CD4-positive, alpha-beta T cell (primary cell): Measurements from ENCODE around the gene SLC8A2. TPM values are rescaled to one million over a fixed set of nuclear protein-coding genes. Genes with fewer than 3 reads are reported as not detected.

Experiments
- ATAC-seq: fragments of 200-7000 bp; cut with Tn5 transposase; one replicate; pipeline ENCODE4 v1.10.0; 2022; ENCODE audit warnings: mild to moderate bottlenecking; ENCODE audit not compliant: poor library complexity
- CTCF ChIA-PET: fragments of 350-600 bp; sonication (Branson Sonifier 250); formaldehyde crosslinking; loops from one replicate; lab custom pipeline; 2021; ENCODE audit warnings: antibody characterized with exemption, inconsistent platforms; lab: Charles Lee
- POLR2A ChIA-PET: fragments of 350-600 bp; sonication (Branson Sonifier 250); formaldehyde crosslinking; loops from one replicate; lab custom pipeline; 2021; ENCODE audit warnings: antibody characterized with exemption, inconsistent platforms; lab: Charles Lee
- DNase-seq, 14 experiments: peaks; one replicate each; pipeline ENCODE4 v3.0.0-alpha.2; 2013 to 2020; ENCODE audit warnings: mixed read lengths in 2 of 14
- H3K27ac ChIP-seq, 2 donors: one replicate each; pipeline versions ENCODE4 v1.5.1 to v1.7.0; 2013; ENCODE audit warnings: low read length in 2 of 2, low read depth in 1 of 2, mild to moderate bottlenecking in 1 of 2
- H3K27me3 ChIP-seq, 2 experiments: 1 replicate in 1 of 2; 2 replicates in 1 of 2; pipeline versions ENCODE4 v1.6.1 to v1.7.0; 2013; ENCODE audit warnings: low read length in 2 of 2, control low read depth in 1 of 2, mild to moderate bottlenecking in 1 of 2, moderate library complexity in 1 of 2; ENCODE audit not compliant: insufficient read depth in 2 of 2, control insufficient read depth in 1 of 2
- H3K36me3 ChIP-seq: one replicate; pipeline ENCODE4 v1.6.1; 2013; ENCODE audit warnings: low read length, control low read depth; ENCODE audit not compliant: insufficient read depth
- H3K4me1 ChIP-seq: one replicate; pipeline ENCODE4 v1.6.1; 2013; ENCODE audit warnings: low read length, control low read depth; ENCODE audit not compliant: insufficient read depth
- H3K4me3 ChIP-seq: one replicate; pipeline ENCODE4 v1.5.1; 2013; ENCODE audit warnings: mild to moderate bottlenecking, low read length, moderate library complexity
- H3K9me3 ChIP-seq, 2 experiments: 1 replicate in 1 of 2; 2 replicates in 1 of 2; pipeline versions ENCODE4 v1.6.1 to v1.7.0; 2013; ENCODE audit warnings: low read length in 2 of 2, mild to moderate bottlenecking in 2 of 2, control low read depth in 1 of 2, moderate library complexity in 1 of 2; ENCODE audit not compliant: control insufficient read depth in 1 of 2, insufficient read depth in 1 of 2
- H3K27ac Mint-ChIP-seq: one replicate; pipeline ENCODE4 v1.8.0; 2020; ENCODE audit warnings: mixed read lengths
- H3K27me3 Mint-ChIP-seq: one replicate; pipeline ENCODE4 v1.8.0; 2021; ENCODE audit warnings: mixed read lengths
- H3K36me3 Mint-ChIP-seq: one replicate; pipeline ENCODE4 v1.8.0; 2021; ENCODE audit warnings: low read depth, mixed read lengths
- H3K4me1 Mint-ChIP-seq: one replicate; pipeline ENCODE4 v1.8.0; 2021; ENCODE audit warnings: low read depth, mixed read lengths
- H3K4me3 Mint-ChIP-seq: one replicate; pipeline ENCODE4 v1.8.0; 2020; ENCODE audit warnings: mild to moderate bottlenecking, mixed read lengths
- H3K9me3 Mint-ChIP-seq: one replicate; pipeline ENCODE4 v1.8.0; 2020; ENCODE audit warnings: mixed read lengths
- CTCF ChIP-seq: fragments of 200-600 bp; IDR thresholded peaks from one replicate; pipeline ENCODE4 v1.8.0; 2022; ENCODE audit warnings: antibody characterized with exemption, mild to moderate bottlenecking
- intact Hi-C, 2 experiments: fragments of 100-400 bp; cut with DNase I in 1 of 2; cut with micrococcal nuclease in 1 of 2; formaldehyde crosslinking; loops; one replicate each; pipeline versions ENCODE4 v1.15.1 to v1.9.0; 2023 to 2025; cut with DNase I, micrococcal nuclease
- total RNA-seq, 174 experiments: library from RNA in 2 of 174; stranded (reverse) in 2 of 174; gene quantifications; one replicate each; pipeline ENCODE4 v1.2.3 and lab custom pipeline; 2021 to 2026

The SLC8A2 gene
- total RNA-seq, 2 experiments from 2014 or later, result not detected

DNA sequence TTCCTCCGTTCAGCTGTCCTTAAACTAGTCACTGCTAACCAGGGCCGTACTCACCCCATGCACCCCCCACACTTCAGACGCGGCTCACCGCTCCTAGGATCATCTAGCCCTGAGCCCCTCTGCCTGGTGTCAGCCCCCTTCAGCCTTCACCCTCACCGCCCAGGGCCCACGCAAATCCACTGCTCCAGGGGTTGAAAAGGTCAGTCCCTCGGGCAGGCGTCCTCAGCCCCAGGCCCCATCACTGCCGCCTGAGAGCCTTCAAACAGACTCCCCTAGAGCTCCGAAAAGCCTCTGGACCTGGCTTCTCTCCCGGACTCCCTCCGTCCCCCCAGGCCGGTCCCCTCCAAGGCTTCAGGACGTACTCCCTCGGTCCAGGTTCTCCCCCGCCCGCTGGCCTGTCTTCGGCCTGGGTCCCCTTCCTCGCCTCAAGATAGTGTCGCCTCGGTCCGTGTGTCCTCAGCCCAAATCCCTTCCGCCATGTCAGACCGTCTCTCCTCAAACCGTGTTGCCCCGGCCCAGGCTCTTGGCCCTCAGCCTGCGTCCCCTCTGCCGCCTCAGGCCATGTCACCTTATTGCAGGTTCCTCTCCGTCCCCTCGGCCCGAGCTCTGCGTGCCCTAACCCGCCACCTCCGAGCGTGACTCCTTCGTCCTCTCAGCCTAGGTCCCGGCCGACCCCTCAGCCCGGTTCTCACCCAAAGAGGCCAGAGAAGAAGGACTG lies 42.6 kb upstream of the SLC8A2 start:
- DNase-seq, result peak in 1 of 14 experiments; percentile 46
- POLR2A ChIA-PET, result interaction anchor here (1.2 to 3.8 kb wide), 4 partner anchors 13 to 94 kb away, joined by 3 to 30 read pairs (median 16); partner anchors contain the start of genes BICRA and KPTN
- peaks cover 30% of the 10 kb centered on the region for H3K36me3 ChIP-seq
- intact Hi-C loops, result loop anchor here (2.0 kb wide), 5 partner anchors 58 to 184 kb away; partner anchors contain the start of genes BICRA (in 1 of the 2) and ZNF541 (in 1 of the 2)
- peaks cover 94% of the 10 kb centered on the region for H3K4me1 Mint-ChIP-seq
- H3K27me3 Mint-ChIP-seq, result no peaks in the 10 kb centered on the region
- H3K27ac ChIP-seq, result peak overlapping the region; percentile 93 to 98
- peak overlapping the region; percentile 96 for H3K27ac Mint-ChIP-seq
- H3K36me3 Mint-ChIP-seq, result peaks cover 50% of the 10 kb centered on the region
- H3K4me1 ChIP-seq, result peaks cover 84% of the 10 kb centered on the region
- no peak for ATAC-seq
- H3K9me3 Mint-ChIP-seq, result no peaks in the 10 kb centered on the region
- H3K9me3 ChIP-seq, result no peaks in the 10 kb centered on the region
- H3K27me3 ChIP-seq, result no peaks in the 10 kb centered on the region
- peak overlapping the region; percentile 97 for H3K4me3 ChIP-seq
- TF ChIP-seq CTCF, result no peak
- H3K4me3 Mint-ChIP-seq, result peak overlapping the region; percentile 99
- CTCF ChIA-PET, result interaction anchor here (1.6 to 3.5 kb wide), 3 partner anchors 30 to 103 kb away, joined by 8 to 22 read pairs (median 9); partner anchors contain the start of gene KPTN

DNA sequence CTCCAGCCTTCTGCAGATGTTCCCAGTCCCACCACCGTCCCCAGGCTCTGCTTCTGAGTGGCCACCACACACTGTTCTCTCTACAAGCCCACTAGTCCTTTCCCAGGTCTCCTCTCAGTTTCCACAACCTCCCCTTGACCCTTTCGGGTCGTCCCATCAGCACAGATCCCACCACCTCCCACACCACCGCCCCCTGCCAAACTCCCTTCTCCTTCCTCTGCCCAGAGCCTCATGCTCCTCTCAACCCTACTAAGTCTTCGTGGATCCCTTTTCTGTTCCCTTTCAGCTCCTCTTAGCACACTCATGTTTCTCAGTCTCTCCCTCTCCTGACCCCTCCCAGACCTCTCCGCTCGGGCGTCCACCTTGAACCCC lies 41.2 kb upstream of the SLC8A2 start:
- Mint-ChIP-seq H3K4me3 (peak overlapping the region; percentile 99), H3K27ac (peak overlapping the region; percentile 96), H3K27me3 (no peaks in the 10 kb centered on the region), H3K9me3 (no peaks in the 10 kb centered on the region), H3K4me1 (peaks cover 88% of the 10 kb centered on the region), H3K36me3 (peaks cover 52% of the 10 kb centered on the region)
- H3K27ac ChIP-seq, result no peak overlapping the region
- no peak for TF ChIP-seq CTCF
- no peaks in the 10 kb centered on the region for H3K9me3 ChIP-seq
- ChIA-PET CTCF (interaction anchor here (1.9 to 3.5 kb wide), 2 partner anchors 29 to 77 kb away, joined by 9 to 22 read pairs; partner anchors contain the start of gene KPTN), POLR2A (interaction anchor here (3.8 kb wide), 1 partner anchor 29 kb away, joined by 30 read pairs; the partner anchor contains the start of gene KPTN)
- ATAC-seq (no peak), DNase-seq (no peak)
- no peak overlapping the region for H3K4me3 ChIP-seq
- H3K36me3 ChIP-seq, result peaks cover 31% of the 10 kb centered on the region
- H3K27me3 ChIP-seq, result no peaks in the 10 kb centered on the region
- peaks cover 83% of the 10 kb centered on the region for H3K4me1 ChIP-seq
- intact Hi-C loops, result no loop called here

DNA sequence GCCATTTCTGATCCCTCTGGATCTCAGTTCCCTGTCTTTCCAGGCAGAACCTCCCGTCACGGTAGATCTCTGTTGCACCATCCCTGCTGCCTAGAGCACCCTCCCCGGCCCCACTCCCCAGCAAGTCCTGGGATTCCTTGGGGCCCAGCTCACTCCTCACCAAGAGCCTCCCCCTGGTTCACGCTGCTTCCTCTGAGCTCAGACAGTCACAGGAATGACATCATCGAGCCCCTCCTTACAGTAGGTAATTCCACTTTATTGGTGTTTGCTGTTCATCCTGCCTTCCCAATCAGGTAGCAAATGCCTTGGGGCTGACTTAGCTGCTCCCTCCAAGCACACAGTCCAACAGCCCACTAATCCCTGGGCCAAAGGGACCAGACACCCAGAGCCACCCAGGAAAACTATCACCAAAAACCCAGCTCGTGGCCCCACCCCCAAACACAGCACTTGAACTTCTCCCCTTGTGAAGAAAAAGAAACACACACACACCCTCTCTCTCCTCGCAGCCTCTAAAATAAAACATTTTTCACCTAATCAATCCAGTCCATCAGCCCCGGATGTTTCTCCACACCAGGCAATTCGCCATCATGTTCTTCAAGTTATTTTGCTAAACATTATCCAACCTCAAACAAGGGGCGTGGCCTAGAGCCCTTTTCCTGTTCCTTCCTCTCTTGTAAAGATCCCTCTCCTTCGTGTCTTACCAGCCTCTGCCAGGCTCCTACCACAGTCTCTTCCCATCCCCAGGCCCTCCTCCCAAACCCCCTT lies 40.7 kb upstream of the SLC8A2 start:
- TF ChIP-seq CTCF, result no peak
- Mint-ChIP-seq H3K4me3 (peak overlapping the region; percentile 99), H3K4me1 (peaks cover 83% of the 10 kb centered on the region), H3K27me3 (no peaks in the 10 kb centered on the region), H3K9me3 (no peaks in the 10 kb centered on the region), H3K27ac (peak overlapping the region; percentile 96), H3K36me3 (peaks cover 52% of the 10 kb centered on the region)
- CTCF ChIA-PET, result interaction anchor here (1.9 kb wide), 1 partner anchor 28 kb away, joined by 9 read pairs; the partner anchor contains the start of gene KPTN
- DNase-seq (peak in 1 of 14 experiments; percentile 35), ATAC-seq (no peak)
- peaks cover 31% of the 10 kb centered on the region for H3K36me3 ChIP-seq
- no peak overlapping the region for H3K4me3 ChIP-seq
- no peaks in the 10 kb centered on the region for H3K27me3 ChIP-seq
- intact Hi-C loops, result no loop called here
- POLR2A ChIA-PET, result no interaction called here
- H3K27ac ChIP-seq, result peak overlapping the region in 1 of 2 donors; percentile 13
- peaks cover 84% of the 10 kb centered on the region for H3K4me1 ChIP-seq
- H3K9me3 ChIP-seq, result no peaks in the 10 kb centered on the region
